ENCODE results near the gene NLRC5.
A peak's percentile ranks its signal among the peaks of the same experiment; 100 is the strongest.

Gene NLRC5

GRCh38 chr16:57132470-57132869 is 143.1 kb downstream of the NLRC5 start:
- ATAC-seq (replicated peaks), result no peak
- Mint-ChIP-seq H3K4me3 (peak overlapping the region; percentile 74 to 87), H3K27ac (peak overlapping the region; percentile 89 to 99)

DNA sequence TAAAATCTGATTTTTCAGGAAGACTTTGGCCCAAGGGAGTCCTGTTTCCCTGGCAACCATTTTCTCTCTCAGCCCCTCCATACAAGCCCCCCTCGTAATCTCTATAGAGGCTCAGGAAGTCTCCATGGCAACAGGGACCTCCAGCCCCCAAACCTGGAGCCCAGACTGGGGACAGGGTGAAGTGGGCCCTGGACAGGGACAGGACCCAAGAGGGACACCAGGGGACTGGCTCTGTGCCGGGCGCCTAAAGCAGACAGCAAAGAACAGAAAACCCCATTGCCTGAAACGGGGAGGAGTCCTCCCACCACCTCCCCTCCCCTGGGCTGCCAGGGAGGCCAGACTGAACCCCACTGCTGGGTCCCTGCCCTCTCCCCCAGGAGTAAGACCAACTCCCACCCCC is 143.7 kb downstream of the NLRC5 start:
- peaks cover 16% of the 10 kb centered on the region for H3K36me3 Mint-ChIP-seq (ENCODE audit: insufficient read depth)
- peak overlapping the region; percentile 74 to 87 for H3K4me3 Mint-ChIP-seq
- no peaks in the 10 kb centered on the region for H3K27me3 Mint-ChIP-seq
- DNase-seq (no peak), ATAC-seq (replicated peaks) (no peak)
- H3K4me1 Mint-ChIP-seq (ENCODE audit: low read depth in 2 of 2), result peaks cover 69 to 71% of the 10 kb centered on the region in 2 donors
- no peaks in the 10 kb centered on the region for H3K9me3 Mint-ChIP-seq
- H3K27ac Mint-ChIP-seq, result peak overlapping the region; percentile 89 to 99

More at GRCh38 chr16:57132470-57132869, 143.1 kb downstream of the NLRC5 start:
- no peak for DNase-seq
- H3K36me3 Mint-ChIP-seq (ENCODE audit: insufficient read depth), result peaks cover 14% of the 10 kb centered on the region
- no peaks in the 10 kb centered on the region for H3K27me3 Mint-ChIP-seq
- peaks cover 69 to 72% of the 10 kb centered on the region in 2 donors for H3K4me1 Mint-ChIP-seq (ENCODE audit: low read depth in 2 of 2)
- H3K9me3 Mint-ChIP-seq, result no peaks in the 10 kb centered on the region
